ENCODE measurements around the gene CKB. TPM values are rescaled to one million over a fixed set of nuclear protein-coding genes. Genes with fewer than 3 reads are reported as not detected.

Gene CKB
- total RNA-seq, 1 donor from 2014 or later = 178 TPM

- Mint-ChIP-seq H3K9me3 (ENCODE audit: unreplicated experiment) (no peaks in the 10 kb centered on the region), H3K36me3 (ENCODE audit: low read depth, unreplicated experiment) (peaks cover 3% of the 10 kb centered on the region), H3K27ac (ENCODE audit: unreplicated experiment) (peak overlapping the region; percentile 78), H3K27me3 (ENCODE audit: low read depth, unreplicated experiment) (peaks cover 6% of the 10 kb centered on the region), H3K4me3 (ENCODE audit: unreplicated experiment) (peak overlapping the region; percentile 77), H3K4me1 (ENCODE audit: low read depth, unreplicated experiment) (peaks cover 21% of the 10 kb centered on the region)
- Histone ChIP-seq H3K79me2 (ENCODE audit: insufficient read depth, low read length) (no peaks in the 10 kb centered on the region), H3K27me3 (ENCODE audit: insufficient read depth, low read length) (peaks cover 14% of the 10 kb centered on the region), H3K4me1 (ENCODE audit: insufficient read depth, low read length) (peaks cover 34% of the 10 kb centered on the region), H3K36me3 (ENCODE audit: insufficient read depth, low read length) (no peaks in the 10 kb centered on the region), H3K4me2 (ENCODE audit: low read length) (peak overlapping the region; percentile 4), H3K9me3 (ENCODE audit: insufficient read depth, low read depth, low read length) (no peaks in the 10 kb centered on the region), H3K9ac (ENCODE audit: low read length) (no peak overlapping the region), H4K20me1 (ENCODE audit: insufficient read depth, low read length) (peaks cover 56% of the 10 kb centered on the region), H2AFZ (ENCODE audit: low read depth, low read length) (no peak overlapping the region), H3K4me3 (ENCODE audit: insufficient read depth, low read depth, low read length) (no peak overlapping the region), H3K27ac (ENCODE audit: low read depth, low read length) (no peak overlapping the region)
- FAIRE-seq = no peak
- TF ChIP-seq CTCF (IDR thresholded peaks at IDR 0.05; ENCODE audit: insufficient read depth, low read depth, low read length) = no peak
- TF ChIP-seq EZH2 (IDR thresholded peaks at IDR 0.05; ENCODE audit: insufficient read depth, low read length) = no peak
- DNase-seq (ENCODE audit: low read depth) = no peak
Observed at GRCh38 chr14:103519043-103519836, 3.4 kb downstream of the CKB start.

- peaks cover 56% of the 10 kb centered on the region for H4K20me1 ChIP-seq (ENCODE audit: insufficient read depth, low read length)
- no peak overlapping the region for H2AFZ ChIP-seq (ENCODE audit: low read depth, low read length)
- H3K27ac ChIP-seq (ENCODE audit: low read depth, low read length) = no peak overlapping the region
- H3K4me3 ChIP-seq (ENCODE audit: insufficient read depth, low read depth, low read length) = no peak overlapping the region
- no peaks in the 10 kb centered on the region for H3K9me3 ChIP-seq (ENCODE audit: insufficient read depth, low read depth, low read length)
- Mint-ChIP-seq H3K4me1 (ENCODE audit: low read depth, unreplicated experiment) (peaks cover 21% of the 10 kb centered on the region), H3K36me3 (ENCODE audit: low read depth, unreplicated experiment) (peaks cover 3% of the 10 kb centered on the region), H3K4me3 (ENCODE audit: unreplicated experiment) (no peak overlapping the region), H3K9me3 (ENCODE audit: unreplicated experiment) (no peaks in the 10 kb centered on the region), H3K27me3 (ENCODE audit: low read depth, unreplicated experiment) (peaks cover under 1% of the 10 kb centered on the region), H3K27ac (ENCODE audit: unreplicated experiment) (no peak overlapping the region)
- peaks cover 10% of the 10 kb centered on the region for H3K27me3 ChIP-seq (ENCODE audit: insufficient read depth, low read length)
- H3K79me2 ChIP-seq (ENCODE audit: insufficient read depth, low read length) = no peaks in the 10 kb centered on the region
- DNase-seq (ENCODE audit: low read depth) = no peak
- no peak for FAIRE-seq
- peak overlapping the region; percentile 4 for H3K4me2 ChIP-seq (ENCODE audit: low read length)
- TF ChIP-seq CTCF (IDR thresholded peaks at IDR 0.05; ENCODE audit: insufficient read depth, low read depth, low read length) = peak; percentile 66
- no peak for TF ChIP-seq EZH2 (IDR thresholded peaks at IDR 0.05; ENCODE audit: insufficient read depth, low read length)
- H3K36me3 ChIP-seq (ENCODE audit: insufficient read depth, low read length) = no peaks in the 10 kb centered on the region
- peaks cover 34% of the 10 kb centered on the region for H3K4me1 ChIP-seq (ENCODE audit: insufficient read depth, low read length)
- no peak overlapping the region for H3K9ac ChIP-seq (ENCODE audit: low read length)
Observed at GRCh38 chr14:103518422-103519042, 4.1 kb downstream of the CKB start.

Measured in astrocyte (in vitro differentiated cells and primary cell).